ENCODE data around the gene GALNT10. TPM values are rescaled to one million over a fixed set of nuclear protein-coding genes. Genes with fewer than 3 reads are reported as not detected.

Gene GALNT10
- total RNA-seq, 4 donors from 2014 or later = 35.9 to 59.4 (median 46.8) TPM

DNA sequence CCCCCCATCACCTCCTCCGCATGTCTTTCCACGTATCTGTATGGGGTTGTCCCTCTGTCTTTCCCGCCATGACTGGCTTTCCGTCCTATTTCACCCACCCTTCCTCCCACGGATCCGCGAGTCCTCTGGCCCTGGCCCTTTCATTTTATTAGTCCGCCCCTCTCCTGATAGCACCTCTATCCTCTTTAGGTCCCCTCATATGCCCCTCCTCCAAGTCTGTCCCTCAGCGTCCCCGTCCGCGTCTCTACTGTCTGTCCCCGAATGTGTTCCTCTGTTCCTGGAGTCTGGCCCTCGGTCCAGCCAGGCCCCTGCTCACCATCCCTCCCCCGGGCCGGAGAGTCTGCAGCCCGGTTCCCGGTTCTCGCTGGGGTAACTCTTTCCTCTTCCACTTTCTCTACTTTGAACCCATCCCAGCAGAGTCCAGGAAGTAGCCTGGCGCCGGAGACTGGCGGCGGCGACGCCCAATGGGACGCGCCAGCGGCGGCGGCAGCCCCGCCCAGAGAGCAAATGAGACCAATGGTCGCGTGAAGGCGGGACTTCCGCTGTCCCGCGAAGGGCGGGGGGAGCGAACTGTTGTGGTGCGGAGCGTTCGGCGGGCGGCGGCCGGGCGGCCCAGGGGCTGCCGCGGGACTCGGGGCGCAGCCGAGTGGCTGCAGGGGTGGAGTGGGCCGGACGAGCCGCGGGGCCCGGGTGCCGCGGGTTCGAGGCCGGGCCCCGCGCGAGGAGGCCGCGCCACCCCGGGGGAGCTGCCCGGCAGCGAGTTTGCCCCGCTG lies 255.1 kb downstream of the GALNT10 start, which contains the start of gene SAP30L:
Gene SAP30L (plus strand): TSS at position 576 of the 773 bp plus-strand sequence. CDS start 608 bp downstream, outside the sequence.
- peaks cover 0 to 20% (median 0%) of the 10 kb centered on the region in 3 donors for H3K36me3 ChIP-seq
- no peaks in the 10 kb centered on the region for H3K27me3 ChIP-seq
- DNase-seq = peak; percentile 92 to 98 (median 98)
- peak within 1 kb of the TSS; percentile 85 to 100 (median 96) for H3K4me3 ChIP-seq
- peak within 1 kb of the TSS; percentile 74 to 90 (median 84) for H3K27ac ChIP-seq
- H3K4me1 ChIP-seq = peaks cover 0 to 30% (median 2%) of the 10 kb centered on the region in 4 donors
- peak; percentile 84 to 92 for TF ChIP-seq POLR2A (IDR thresholded peaks at IDR 0.05)
- TF ChIP-seq, protein P1, sequence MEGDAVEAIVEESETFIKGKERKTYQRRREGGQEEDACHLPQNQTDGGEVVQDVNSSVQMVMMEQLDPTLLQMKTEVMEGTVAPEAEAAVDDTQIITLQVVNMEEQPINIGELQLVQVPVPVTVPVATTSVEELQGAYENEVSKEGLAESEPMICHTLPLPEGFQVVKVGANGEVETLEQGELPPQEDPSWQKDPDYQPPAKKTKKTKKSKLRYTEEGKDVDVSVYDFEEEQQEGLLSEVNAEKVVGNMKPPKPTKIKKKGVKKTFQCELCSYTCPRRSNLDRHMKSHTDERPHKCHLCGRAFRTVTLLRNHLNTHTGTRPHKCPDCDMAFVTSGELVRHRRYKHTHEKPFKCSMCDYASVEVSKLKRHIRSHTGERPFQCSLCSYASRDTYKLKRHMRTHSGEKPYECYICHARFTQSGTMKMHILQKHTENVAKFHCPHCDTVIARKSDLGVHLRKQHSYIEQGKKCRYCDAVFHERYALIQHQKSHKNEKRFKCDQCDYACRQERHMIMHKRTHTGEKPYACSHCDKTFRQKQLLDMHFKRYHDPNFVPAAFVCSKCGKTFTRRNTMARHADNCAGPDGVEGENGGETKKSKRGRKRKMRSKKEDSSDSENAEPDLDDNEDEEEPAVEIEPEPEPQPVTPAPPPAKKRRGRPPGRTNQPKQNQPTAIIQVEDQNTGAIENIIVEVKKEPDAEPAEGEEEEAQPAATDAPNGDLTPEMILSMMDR (IDR thresholded peaks at IDR 0.05) = no peak
- no peaks in the 10 kb centered on the region for H3K9me3 ChIP-seq

DNA sequence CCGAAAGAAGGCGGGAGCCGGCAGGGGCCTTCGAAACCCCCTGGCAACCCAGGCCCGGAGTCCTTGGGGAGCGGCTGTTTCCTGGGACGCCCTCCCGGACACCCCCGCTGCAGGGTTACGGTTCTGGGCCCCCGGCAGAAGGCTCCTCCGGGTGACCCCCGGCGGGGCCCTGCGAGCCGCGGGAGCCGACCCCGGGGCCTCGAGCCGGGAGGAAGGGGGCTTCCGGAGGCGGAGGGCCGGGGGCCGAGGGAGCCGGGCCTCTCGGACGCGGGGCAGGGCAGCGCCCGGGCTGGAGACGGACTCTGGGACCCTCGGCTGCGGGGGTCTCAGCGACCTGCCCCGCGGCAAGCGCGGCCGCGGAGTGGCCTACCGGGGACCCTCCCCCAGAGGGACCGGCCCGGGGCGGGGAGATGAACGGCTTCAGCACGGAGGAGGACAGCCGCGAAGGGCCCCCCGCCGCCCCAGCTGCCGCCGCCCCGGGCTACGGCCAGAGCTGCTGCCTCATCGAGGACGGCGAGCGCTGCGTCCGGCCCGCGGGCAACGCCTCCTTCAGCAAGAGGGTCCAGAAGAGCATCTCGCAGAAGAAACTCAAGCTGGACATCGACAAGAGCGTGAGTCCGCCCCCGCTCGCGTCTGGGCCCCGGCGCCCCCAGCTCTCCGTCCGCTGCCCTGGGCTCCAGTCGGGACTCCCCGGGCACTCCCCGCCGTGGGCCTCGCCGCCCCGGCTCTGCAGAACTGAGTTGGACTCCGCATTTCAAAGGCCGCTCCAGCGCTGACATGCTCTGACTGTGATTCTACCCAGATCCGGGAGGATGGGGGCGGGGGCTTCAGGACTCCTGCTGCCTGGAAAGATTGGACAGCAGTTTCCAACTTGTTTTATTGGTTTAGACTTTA lies 255.9 kb downstream of the GALNT10 start:
- no peak for TF ChIP-seq POLR2A (IDR thresholded peaks at IDR 0.05)
- TF ChIP-seq, protein P1 (IDR thresholded peaks at IDR 0.05) = no peak
- H3K27ac ChIP-seq = peak overlapping the region; percentile 74 to 90 (median 84)
- H3K4me3 ChIP-seq = peak overlapping the region; percentile 85 to 100 (median 96)
- no peaks in the 10 kb centered on the region for H3K27me3 ChIP-seq
- no peaks in the 10 kb centered on the region for H3K9me3 ChIP-seq
- peaks cover 0 to 30% (median 2%) of the 10 kb centered on the region in 4 donors for H3K4me1 ChIP-seq
- peaks cover 0 to 18% (median 0%) of the 10 kb centered on the region in 3 donors for H3K36me3 ChIP-seq
- DNase-seq = peak; percentile 42 to 78 (median 76)

DNA sequence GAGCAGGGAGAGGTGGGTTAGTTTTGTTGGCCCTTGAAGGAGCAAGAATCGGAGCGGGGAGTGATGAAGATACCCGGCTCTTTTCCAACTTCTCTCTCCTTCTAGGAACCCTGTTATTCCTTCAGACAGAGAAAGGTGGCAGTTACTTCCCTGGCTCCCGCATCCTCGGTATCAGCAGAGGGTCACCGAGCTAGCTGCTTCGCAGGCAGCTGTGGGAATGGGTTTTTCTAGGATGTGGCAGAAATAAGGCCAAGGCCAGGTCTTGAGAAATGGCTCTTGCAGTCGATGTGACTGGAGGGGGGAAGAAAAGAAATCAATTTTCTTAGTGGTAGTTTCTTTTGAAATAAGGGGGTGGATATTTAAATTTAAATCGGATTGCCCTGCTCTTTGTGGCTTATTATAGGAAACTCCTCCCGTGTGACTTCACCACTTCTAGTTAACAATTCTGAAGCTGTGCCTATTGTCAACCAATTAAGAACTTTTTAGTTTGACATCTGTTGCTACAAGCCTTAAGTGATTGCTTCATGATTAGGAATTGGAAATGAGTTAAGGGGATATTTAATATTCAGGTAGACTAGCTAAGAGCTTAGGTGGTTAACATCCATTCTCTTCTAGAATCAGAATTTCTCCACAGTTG lies 256.7 kb downstream of the GALNT10 start:
- Histone ChIP-seq H3K9me3 (no peaks in the 10 kb centered on the region), H3K36me3 (peaks cover 0 to 18% (median 0%) of the 10 kb centered on the region in 3 donors), H3K27me3 (no peaks in the 10 kb centered on the region), H3K4me3 (peak overlapping the region; percentile 85 to 100 (median 96)), H3K4me1 (peaks cover 0 to 30% (median 2%) of the 10 kb centered on the region in 4 donors), H3K27ac (peak overlapping the region in 3 of 4 donors; percentile 79 to 90 (median 88))
- DNase-seq = no peak
- TF ChIP-seq, protein P1 (IDR thresholded peaks at IDR 0.05) = no peak
- TF ChIP-seq POLR2A (IDR thresholded peaks at IDR 0.05) = no peak

DNA sequence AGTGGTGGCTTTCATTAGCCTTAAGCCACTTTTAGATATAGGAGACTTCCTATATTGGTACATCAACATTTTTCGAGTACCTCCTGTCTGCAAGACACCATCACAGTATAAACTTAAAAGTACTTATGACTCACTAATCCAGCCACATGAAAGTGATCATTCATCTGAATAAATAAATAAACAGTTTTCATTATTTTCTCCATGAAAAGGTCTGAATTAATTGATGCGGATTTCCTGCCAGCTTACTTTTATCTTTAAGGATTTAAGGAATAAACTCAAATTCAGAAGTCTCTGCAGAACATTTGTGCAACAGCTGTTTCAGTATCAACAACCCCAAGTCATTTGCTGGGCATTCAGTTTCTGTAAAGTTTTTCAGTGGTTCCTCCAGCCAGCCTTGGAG lies 259.3 kb downstream of the GALNT10 start:
- no peak for TF ChIP-seq POLR2A (IDR thresholded peaks at IDR 0.05)

DNA sequence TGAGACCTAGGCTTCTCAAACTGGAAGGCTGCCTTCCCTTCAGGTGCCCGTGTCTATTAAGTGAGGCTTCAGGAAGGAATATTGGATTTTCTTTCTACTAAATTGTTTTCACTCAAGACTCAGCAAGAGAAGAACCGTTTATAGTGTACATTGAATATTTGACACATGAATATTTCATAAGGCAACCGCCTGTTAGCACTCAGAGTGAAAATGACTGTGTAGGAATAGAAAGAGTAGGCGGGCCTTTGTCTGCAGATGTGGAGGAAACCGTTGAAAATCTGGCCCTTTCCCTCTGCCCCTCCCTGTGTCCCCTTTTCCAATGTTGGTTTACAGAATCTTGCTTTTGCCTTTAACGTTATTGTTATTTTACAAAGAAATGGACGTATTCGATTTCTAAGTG lies 261.4 kb downstream of the GALNT10 start:
- Histone ChIP-seq H3K27me3 (no peaks in the 10 kb centered on the region), H3K4me1 (peaks cover 0 to 24% (median 2%) of the 10 kb centered on the region in 4 donors), H3K36me3 (peaks cover 0 to 61% (median 0%) of the 10 kb centered on the region in 3 donors), H3K9me3 (no peaks in the 10 kb centered on the region), H3K4me3 (no peak overlapping the region), H3K27ac (no peak overlapping the region)
- DNase-seq = no peak
- TF ChIP-seq, protein P1 (IDR thresholded peaks at IDR 0.05) = no peak

More for the DNA sequence above, 259.3 kb downstream of the GALNT10 start:
- Histone ChIP-seq H3K27me3 (no peaks in the 10 kb centered on the region), H3K36me3 (peaks cover 0 to 40% (median 0%) of the 10 kb centered on the region in 3 donors), H3K4me1 (peaks cover 0 to 26% (median 2%) of the 10 kb centered on the region in 4 donors), H3K27ac (no peak overlapping the region), H3K4me3 (no peak overlapping the region), H3K9me3 (no peaks in the 10 kb centered on the region)
- DNase-seq = no peak
